ENCODE measurements around the gene SCGB1C1. TPM values are rescaled to one million over a fixed set of nuclear protein-coding genes. Genes with fewer than 3 reads are reported as not detected.

Gene SCGB1C1
- total RNA-seq, 1 experiment from 2014 or later = not detected

GRCh38 chr11:213111-213510 is 20.2 kb downstream of the SCGB1C1 start:
- no peak for DNase-seq (ENCODE audit: low read depth, low spot score)
- Histone ChIP-seq H3K4me2 (ENCODE audit: low read length) (no peak overlapping the region), H2AFZ (ENCODE audit: low read depth, low read length, poor library complexity, severe bottlenecking) (no peak overlapping the region), H4K20me1 (ENCODE audit: insufficient read depth) (no peaks in the 10 kb centered on the region), H3K27me3 (ENCODE audit: insufficient read depth, low read length) (no peaks in the 10 kb centered on the region), H3K9me3 (ENCODE audit: control insufficient read depth in 1 of 2, insufficient read depth in 1 of 2, low read depth in 1 of 2, low read length in 2 of 2) (no peaks in the 10 kb centered on the region), H3K4me1 (ENCODE audit: control insufficient read depth in 1 of 2, insufficient read depth in 2 of 2, low read length in 2 of 2) (peaks cover 9 to 20% of the 10 kb centered on the region in 2 experiments), H3K4me3 (replicated peaks in 1 of 2; ENCODE audit: low read depth in 1 of 2, low read length in 2 of 2) (no peak overlapping the region), H3K79me2 (ENCODE audit: insufficient read depth, low read length) (peaks cover 40% of the 10 kb centered on the region), H3K9me2 (ENCODE audit: insufficient read depth) (no peaks in the 10 kb centered on the region), H3K9ac (ENCODE audit: low read length) (no peak overlapping the region), H3K36me3 (ENCODE audit: control insufficient read depth in 1 of 2, insufficient read depth in 2 of 2, low read length in 2 of 2) (peaks cover 39 to 45% of the 10 kb centered on the region in 2 experiments), H3K27ac (ENCODE audit: low read depth, low read length) (no peak overlapping the region)
- BruUV-seq (replicated peaks) = no TSS peak
- no peak for TF ChIP-seq MAX (IDR thresholded peaks at IDR 0.05)
- TF ChIP-seq FOSL1 (IDR thresholded peaks at IDR 0.05; ENCODE audit: low read depth) = no peak
- TF ChIP-seq POLR2A (IDR thresholded peaks at IDR 0.05; ENCODE audit: borderline replicate concordance, extremely low read depth, insufficient read depth, insufficient read length) = no peak
- TF ChIP-seq, protein P1, sequence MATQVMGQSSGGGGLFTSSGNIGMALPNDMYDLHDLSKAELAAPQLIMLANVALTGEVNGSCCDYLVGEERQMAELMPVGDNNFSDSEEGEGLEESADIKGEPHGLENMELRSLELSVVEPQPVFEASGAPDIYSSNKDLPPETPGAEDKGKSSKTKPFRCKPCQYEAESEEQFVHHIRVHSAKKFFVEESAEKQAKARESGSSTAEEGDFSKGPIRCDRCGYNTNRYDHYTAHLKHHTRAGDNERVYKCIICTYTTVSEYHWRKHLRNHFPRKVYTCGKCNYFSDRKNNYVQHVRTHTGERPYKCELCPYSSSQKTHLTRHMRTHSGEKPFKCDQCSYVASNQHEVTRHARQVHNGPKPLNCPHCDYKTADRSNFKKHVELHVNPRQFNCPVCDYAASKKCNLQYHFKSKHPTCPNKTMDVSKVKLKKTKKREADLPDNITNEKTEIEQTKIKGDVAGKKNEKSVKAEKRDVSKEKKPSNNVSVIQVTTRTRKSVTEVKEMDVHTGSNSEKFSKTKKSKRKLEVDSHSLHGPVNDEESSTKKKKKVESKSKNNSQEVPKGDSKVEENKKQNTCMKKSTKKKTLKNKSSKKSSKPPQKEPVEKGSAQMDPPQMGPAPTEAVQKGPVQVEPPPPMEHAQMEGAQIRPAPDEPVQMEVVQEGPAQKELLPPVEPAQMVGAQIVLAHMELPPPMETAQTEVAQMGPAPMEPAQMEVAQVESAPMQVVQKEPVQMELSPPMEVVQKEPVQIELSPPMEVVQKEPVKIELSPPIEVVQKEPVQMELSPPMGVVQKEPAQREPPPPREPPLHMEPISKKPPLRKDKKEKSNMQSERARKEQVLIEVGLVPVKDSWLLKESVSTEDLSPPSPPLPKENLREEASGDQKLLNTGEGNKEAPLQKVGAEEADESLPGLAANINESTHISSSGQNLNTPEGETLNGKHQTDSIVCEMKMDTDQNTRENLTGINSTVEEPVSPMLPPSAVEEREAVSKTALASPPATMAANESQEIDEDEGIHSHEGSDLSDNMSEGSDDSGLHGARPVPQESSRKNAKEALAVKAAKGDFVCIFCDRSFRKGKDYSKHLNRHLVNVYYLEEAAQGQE (IDR thresholded peaks at IDR 0.05; ENCODE audit: low read depth) = no peak
- no peak for TF ChIP-seq ZNF274 (IDR thresholded peaks at IDR 0.05; ENCODE audit: low read depth, low read length)
- TF ChIP-seq SRF (IDR thresholded peaks at IDR 0.05; ENCODE audit: low read depth) = no peak
- no peak for TF ChIP-seq YY1 (IDR thresholded peaks at IDR 0.05; ENCODE audit: extremely low read depth, insufficient replicate concordance, low read depth, low read length)
- no peak for TF ChIP-seq EGR1 (IDR thresholded peaks at IDR 0.05; ENCODE audit: low read depth)
- TF ChIP-seq EZH2phosphoT487 (IDR thresholded peaks at IDR 0.05; ENCODE audit: borderline replicate concordance) = no peak
- TF ChIP-seq, protein P2, sequence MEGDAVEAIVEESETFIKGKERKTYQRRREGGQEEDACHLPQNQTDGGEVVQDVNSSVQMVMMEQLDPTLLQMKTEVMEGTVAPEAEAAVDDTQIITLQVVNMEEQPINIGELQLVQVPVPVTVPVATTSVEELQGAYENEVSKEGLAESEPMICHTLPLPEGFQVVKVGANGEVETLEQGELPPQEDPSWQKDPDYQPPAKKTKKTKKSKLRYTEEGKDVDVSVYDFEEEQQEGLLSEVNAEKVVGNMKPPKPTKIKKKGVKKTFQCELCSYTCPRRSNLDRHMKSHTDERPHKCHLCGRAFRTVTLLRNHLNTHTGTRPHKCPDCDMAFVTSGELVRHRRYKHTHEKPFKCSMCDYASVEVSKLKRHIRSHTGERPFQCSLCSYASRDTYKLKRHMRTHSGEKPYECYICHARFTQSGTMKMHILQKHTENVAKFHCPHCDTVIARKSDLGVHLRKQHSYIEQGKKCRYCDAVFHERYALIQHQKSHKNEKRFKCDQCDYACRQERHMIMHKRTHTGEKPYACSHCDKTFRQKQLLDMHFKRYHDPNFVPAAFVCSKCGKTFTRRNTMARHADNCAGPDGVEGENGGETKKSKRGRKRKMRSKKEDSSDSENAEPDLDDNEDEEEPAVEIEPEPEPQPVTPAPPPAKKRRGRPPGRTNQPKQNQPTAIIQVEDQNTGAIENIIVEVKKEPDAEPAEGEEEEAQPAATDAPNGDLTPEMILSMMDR (IDR thresholded peaks at IDR 0.05 in 2 of 3, conservative IDR thresholded peaks at IDR 0.05 in 1 of 3; ENCODE audit: borderline replicate concordance in 1 of 3, insufficient read depth in 1 of 3, low read depth in 2 of 3, low read length in 2 of 3) = no peak
- TF ChIP-seq, protein P3, sequence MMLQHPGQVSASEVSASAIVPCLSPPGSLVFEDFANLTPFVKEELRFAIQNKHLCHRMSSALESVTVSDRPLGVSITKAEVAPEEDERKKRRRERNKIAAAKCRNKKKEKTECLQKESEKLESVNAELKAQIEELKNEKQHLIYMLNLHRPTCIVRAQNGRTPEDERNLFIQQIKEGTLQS (IDR thresholded peaks at IDR 0.05) = no peak
- no peak for TF ChIP-seq SIN3A (IDR thresholded peaks at IDR 0.05; ENCODE audit: low read depth)
- no peak for TF ChIP-seq SP1 (IDR thresholded peaks at IDR 0.05; ENCODE audit: low read depth)
- RAD21 ChIA-PET (ENCODE audit: low non-redundant PET in 1 of 2, low total read pairs in 2 of 2, uncharacterized antibody in 2 of 2, unreplicated experiment in 2 of 2) = no interaction called here
- ATAC-seq = no peak
- intact Hi-C loops (cut with micrococcal nuclease) = no loop called here
- POLR2A ChIA-PET = interaction anchor here (0.7 kb wide), 1 partner anchor 10 kb away, joined by 3 read pairs; no protein-coding TSS in a partner anchor
- CTCF ChIA-PET = interaction anchor here (0.7 kb wide), 1 partner anchor 235 kb away, joined by 3 read pairs; no protein-coding TSS in a partner anchor
